IMR-90 (cell line): ENCODE measurements around the gene RAB6A. TPM values are rescaled to one million over a fixed set of nuclear protein-coding genes. Genes with fewer than 3 reads are reported as not detected.

Experiments
- ATAC-seq: fragments of 200-7000 bp; cut with Tn5 transposase; 2 replicates; pipeline ENCODE4 v1.9.1; 2020; ENCODE audit warnings: low read depth, mild to moderate bottlenecking, moderate library complexity
- BruUV-seq: library from RNA; stranded (reverse); fragments of 400-500 nt; replicated peaks from 2 replicates; lab custom pipeline; 2021; lab: Mats Ljungman, UMichigan
- CTCF ChIA-PET: fragments of 300-600 bp; formaldehyde crosslinking; extraction: SDS; loops from one replicate; lab custom pipeline; 2021; ENCODE audit warnings: antibody characterized with exemption; lab: Yijun Ruan, JAX
- POLR2A ChIA-PET: fragments of 300-600 bp; sonication (Branson Sonifier 250); formaldehyde crosslinking; loops from one replicate; lab custom pipeline; 2022; ENCODE audit warnings: antibody characterized with exemption; ENCODE audit not compliant: unreplicated experiment; lab: Charles Lee
- DNase-seq: peaks from one replicate; pipeline ENCODE4 v3.0.0; 2013
- H2AFZ ChIP-seq: replicated peaks from 2 replicates; pipeline ENCODE3; 2013; ENCODE audit warnings: low read length, mild to moderate bottlenecking; ENCODE audit not compliant: poor library complexity
- H2AK5ac ChIP-seq: 2 replicates; pipeline ENCODE4 v1.6.1; 2013; ENCODE audit warnings: low read depth, low read length, inconsistent platforms
- H2AK9ac ChIP-seq: replicated peaks from 2 replicates; pipeline ENCODE3; 2013; ENCODE audit warnings: mild to moderate bottlenecking, low read depth, low read length, moderate library complexity; ENCODE audit not compliant: poor library complexity
- H2BK120ac ChIP-seq: 2 replicates; pipeline ENCODE4 v1.6.1; 2013; ENCODE audit warnings: low read depth, low read length, inconsistent platforms
- H2BK15ac ChIP-seq: 3 replicates; pipeline ENCODE4 v1.6.1; 2013; ENCODE audit warnings: low read depth, low read length, inconsistent platforms
- H2BK20ac ChIP-seq: 2 replicates; pipeline ENCODE4 v1.6.1; 2013; ENCODE audit warnings: low read depth, mild to moderate bottlenecking, inconsistent platforms, low read length, moderate library complexity
- H2BK5ac ChIP-seq: 2 replicates; pipeline ENCODE4 v1.6.1; 2013; ENCODE audit warnings: mild to moderate bottlenecking, low read depth, low read length, inconsistent platforms; ENCODE audit not compliant: poor library complexity, severe bottlenecking
- H3K14ac ChIP-seq: replicated peaks from 2 replicates; pipeline ENCODE4 v1.6.1; 2013; ENCODE audit warnings: low read depth, low read length, inconsistent platforms
- H3K18ac ChIP-seq: 2 replicates; pipeline ENCODE4 v1.6.1; 2013; ENCODE audit warnings: low read depth, low read length, control low read depth
- H3K23ac ChIP-seq: 2 replicates; pipeline ENCODE4 v1.6.1; 2013; ENCODE audit warnings: low read depth, low read length, inconsistent platforms
- H3K27ac ChIP-seq: 2 replicates; pipeline ENCODE4 v1.5.1; 2013; ENCODE audit warnings: mild to moderate bottlenecking, control low read depth, low read length; ENCODE audit not compliant: insufficient read depth
- H3K27me3 ChIP-seq: 2 replicates; pipeline ENCODE4 v1.6.1; 2013; ENCODE audit warnings: low read length; ENCODE audit not compliant: control insufficient read depth, insufficient read depth
- H3K36me3 ChIP-seq: 2 replicates; pipeline ENCODE4 v1.6.1; 2013; ENCODE audit warnings: low read length, mixed read lengths; ENCODE audit not compliant: control insufficient read depth, insufficient read depth
- H3K4ac ChIP-seq: 2 replicates; pipeline ENCODE4 v1.6.1; 2013; ENCODE audit warnings: low read depth, low read length, inconsistent platforms
- H3K4me1 ChIP-seq: 2 replicates; pipeline ENCODE4 v1.6.1; 2013; ENCODE audit warnings: low read length, mixed read lengths; ENCODE audit not compliant: control insufficient read depth, insufficient read depth
- H3K4me2 ChIP-seq: 2 replicates; pipeline ENCODE4 v1.6.1; 2013; ENCODE audit warnings: low read depth, mild to moderate bottlenecking, control low read depth, low read length, moderate library complexity
- H3K4me3 ChIP-seq: 2 replicates; pipeline ENCODE4 v1.5.1; 2013; ENCODE audit warnings: low read depth, mild to moderate bottlenecking, control low read depth, low read length, moderate library complexity; ENCODE audit not compliant: insufficient read depth
- H3K56ac ChIP-seq: 2 replicates; pipeline ENCODE4 v1.6.1; 2013; ENCODE audit warnings: low read length, inconsistent platforms; ENCODE audit not compliant: insufficient read depth; ENCODE audit errors: extremely low read depth
- H3K79me1 ChIP-seq, 2 experiments: 2 replicates each; pipeline ENCODE4 v1.6.1; 2013; ENCODE audit warnings: low read length in 2 of 2, inconsistent platforms in 1 of 2, low read depth in 1 of 2
- H3K9ac ChIP-seq: 2 replicates; pipeline ENCODE4 v1.6.1; 2013; ENCODE audit warnings: low read depth, low read length, control low read depth
- H3K9me1 ChIP-seq: 2 replicates; pipeline ENCODE4 v1.6.1; 2013; ENCODE audit warnings: low read length, inconsistent platforms; ENCODE audit not compliant: insufficient read depth
- H3K9me3 ChIP-seq: 2 replicates; pipeline ENCODE4 v1.6.1; 2013; ENCODE audit warnings: low read length; ENCODE audit not compliant: control insufficient read depth, insufficient read depth
- H4K20me1 ChIP-seq: 2 replicates; pipeline ENCODE4 v1.6.1; 2013; ENCODE audit warnings: low read length, inconsistent platforms; ENCODE audit not compliant: insufficient read depth
- H4K5ac ChIP-seq: 2 replicates; pipeline ENCODE4 v1.6.1; 2013; ENCODE audit warnings: mild to moderate bottlenecking, low read depth, low read length, control low read depth
- H4K8ac ChIP-seq, 2 experiments: 2 replicates each; pipeline ENCODE4 v1.6.1; 2013; ENCODE audit warnings: low read depth in 2 of 2, low read length in 2 of 2, control low read depth in 1 of 2, inconsistent platforms in 1 of 2
- H4K91ac ChIP-seq: 2 replicates; pipeline ENCODE4 v1.6.1; 2013; ENCODE audit warnings: low read depth, low read length, inconsistent platforms; ENCODE audit not compliant: insufficient read depth
- BHLHE40 ChIP-seq: fragments of 150-350 bp; IDR thresholded peaks from 2 replicates; pipeline ENCODE4 v1.6.1; 2016; ENCODE audit warnings: mild to moderate bottlenecking, low read depth, low read length
- CTCF ChIP-seq: conservative IDR thresholded peaks from 2 replicates; pipeline ENCODE4 v1.5.1; 2012; ENCODE audit warnings: mild to moderate bottlenecking, low read depth, low read length, improper control_type of control experiment
- MAFK ChIP-seq: IDR thresholded peaks from 2 replicates; pipeline ENCODE4 v1.6.1; 2012; ENCODE audit warnings: low read depth, low read length, improper control_type of control experiment
- MAZ ChIP-seq: IDR thresholded peaks from 2 replicates; pipeline ENCODE4 v1.6.1; 2012; ENCODE audit warnings: low read depth, mild to moderate bottlenecking, low read length, improper control_type of control experiment, moderate library complexity, borderline replicate concordance
- MXI1 ChIP-seq: IDR thresholded peaks from 2 replicates; pipeline ENCODE4 v1.6.1; 2012; ENCODE audit warnings: low read depth, mild to moderate bottlenecking, low read length, moderate library complexity, borderline replicate concordance
- POLR2A ChIP-seq: IDR thresholded peaks from 2 replicates; pipeline ENCODE4 v1.6.1; 2012; ENCODE audit warnings: mild to moderate bottlenecking, low read depth, low read length
- RCOR1 ChIP-seq: IDR thresholded peaks from 2 replicates; pipeline ENCODE4 v1.6.1; 2012; ENCODE audit warnings: mild to moderate bottlenecking, low read length, improper control_type of control experiment; ENCODE audit not compliant: insufficient replicate concordance
- USF2 ChIP-seq: fragments of 150-350 bp; IDR thresholded peaks from 2 replicates; pipeline ENCODE4 v1.6.1; 2017; ENCODE audit warnings: mild to moderate bottlenecking, antibody characterized with exemption, low read length, low read depth
- WGBS, 2 experiments: methylation state at CpG; one replicate each; pipeline versions ENCODE4 v1.1.5 to v1.1.7; 2013; ENCODE audit warnings: missing lambda C conversion rate in 2 of 2; ENCODE audit not compliant: insufficient read length in 1 of 2; ENCODE audit errors: extremely low coverage in 2 of 2; 5-methylcytosine and 5-hydroxymethylcytosine counted together
- dilution Hi-C: fragments of 300-500 bp; cut with HindIII; formaldehyde crosslinking; loops from one replicate; pipeline ENCODE4 v1.14.3; 2018; ENCODE audit warnings: low sequenced_read_pairs; ENCODE audit not compliant: unreplicated experiment
- in situ Hi-C: fragments of 300-500 bp; cut with MboI; formaldehyde crosslinking; loops from 3 replicates; pipeline ENCODE4 v1.14.3; 2019; ENCODE audit warnings: low sequenced_read_pairs, inconsistent platforms, mixed read lengths
- intact Hi-C: fragments of 100-400 bp; cut with micrococcal nuclease; formaldehyde crosslinking; loops from 2 replicates; pipeline ENCODE4 v1.10.0; 2022
- polyA plus RNA-seq, 3 experiments: library from polyadenylated mRNA; depleted of rRNA; stranded (reverse); fragments of >200 nt; gene quantifications; 2 replicates each; pipeline ENCODE4 v1.2.3, GENCODE V29; 2012; ENCODE audit warnings: low replicate concordance in 1 of 3
- total RNA-seq: library from RNA; depleted of rRNA; stranded (reverse); fragments of >200 nt; gene quantifications from 2 replicates; pipeline ENCODE4 v1.2.3, GENCODE V29; 2012
- TF ChIP-seq, protein P1 (sequence below): fragments of 150-350 bp; IDR thresholded peaks from 2 replicates; pipeline ENCODE4 v1.6.1; 2016; ENCODE audit warnings: low read depth, mild to moderate bottlenecking, low read length, moderate library complexity, borderline replicate concordance

The RAB6A gene
- total and polyA plus RNA-seq, 2 of the 4 experiments (the other 2 are of a cell fraction) = 65.5 to 81.0 TPM

DNA sequence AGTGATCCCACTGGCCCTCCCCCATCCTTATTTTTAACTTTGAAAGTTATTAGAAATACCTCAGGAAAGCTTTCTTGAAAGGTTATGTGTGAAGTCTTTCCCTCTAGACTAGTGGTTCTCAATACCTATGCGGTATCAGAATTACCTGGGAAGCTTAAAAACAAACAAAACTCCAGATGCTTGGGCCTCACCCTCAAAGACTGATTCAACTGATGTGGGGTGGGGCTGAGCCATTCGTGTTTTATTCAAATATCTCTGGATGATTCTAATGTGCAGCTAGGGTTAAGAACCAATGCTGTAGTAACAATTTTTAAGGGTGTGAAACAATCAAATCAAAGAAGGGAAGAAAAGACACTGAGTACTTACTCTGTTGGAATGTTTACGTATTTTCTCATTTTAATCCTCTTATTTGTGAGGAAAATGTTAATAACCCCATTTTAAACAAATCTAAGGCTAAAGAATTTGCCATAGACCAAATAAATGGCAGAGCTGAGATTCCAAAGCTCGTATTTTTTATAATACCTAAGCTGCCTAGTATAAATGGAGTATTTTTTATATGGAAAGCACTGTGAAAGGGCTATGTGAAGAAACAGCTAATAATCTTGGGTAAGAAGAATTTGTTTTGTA lies 66.9 kb downstream of the RAB6A start:
- Histone ChIP-seq H3K9ac (no peak overlapping the region), H2AK5ac (no peak overlapping the region), H3K27ac (no peak overlapping the region), H2AFZ (no peak overlapping the region), H3K4me2 (no peak overlapping the region), H3K36me3 (peaks cover 10% of the 10 kb centered on the region), H3K18ac (no peak overlapping the region), H3K4me3 (no peak overlapping the region), H4K8ac (no peak overlapping the region), H2BK15ac (no peak overlapping the region), H4K5ac (no peak overlapping the region), H4K91ac (no peak overlapping the region), H3K23ac (no peak overlapping the region), H3K9me1 (peaks cover 3% of the 10 kb centered on the region; the same call in 1 of the 2 replicates), H3K9me3 (no peaks in the 10 kb centered on the region), H3K79me1 (peaks cover 3 to 24% of the 10 kb centered on the region in 2 experiments), H2BK20ac (no peak overlapping the region), H3K27me3 (no peaks in the 10 kb centered on the region), H2BK5ac (no peak overlapping the region), H2AK9ac (no peak overlapping the region), H3K14ac (no peak overlapping the region), H3K4me1 (no peaks in the 10 kb centered on the region), H4K20me1 (no peaks in the 10 kb centered on the region), H2BK120ac (no peak overlapping the region), H3K56ac (no peak overlapping the region), H3K4ac (no peak overlapping the region)
- CTCF ChIA-PET = no interaction called here
- no peak for ATAC-seq
- dilution Hi-C loops = no loop called here
- WGBS, 2 experiments = no CpG with 5 or more reads among the region's 4 CpGs
- intact Hi-C loops = no loop called here
- no TSS peak for BruUV-seq
- DNase-seq = no peak
- in situ Hi-C loops = no loop called here
- POLR2A ChIA-PET = interaction anchor here (0.6 kb wide), 1 partner anchor 67 kb away, joined by 3 read pairs; no protein-coding TSS in a partner anchor
- no peak for TF ChIP-seq POLR2A
- TF ChIP-seq RCOR1 = no peak
- TF ChIP-seq MAFK = no peak
- TF ChIP-seq MXI1 = no peak
- TF ChIP-seq MAZ = no peak
- no peak for TF ChIP-seq CTCF
- TF ChIP-seq, protein P1, sequence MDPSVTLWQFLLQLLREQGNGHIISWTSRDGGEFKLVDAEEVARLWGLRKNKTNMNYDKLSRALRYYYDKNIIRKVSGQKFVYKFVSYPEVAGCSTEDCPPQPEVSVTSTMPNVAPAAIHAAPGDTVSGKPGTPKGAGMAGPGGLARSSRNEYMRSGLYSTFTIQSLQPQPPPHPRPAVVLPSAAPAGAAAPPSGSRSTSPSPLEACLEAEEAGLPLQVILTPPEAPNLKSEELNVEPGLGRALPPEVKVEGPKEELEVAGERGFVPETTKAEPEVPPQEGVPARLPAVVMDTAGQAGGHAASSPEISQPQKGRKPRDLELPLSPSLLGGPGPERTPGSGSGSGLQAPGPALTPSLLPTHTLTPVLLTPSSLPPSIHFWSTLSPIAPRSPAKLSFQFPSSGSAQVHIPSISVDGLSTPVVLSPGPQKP = no peak
- TF ChIP-seq BHLHE40 = no peak
- no peak for TF ChIP-seq USF2
